GM12873 (cell line): ENCODE results near the gene PRDM12.

Source experiments
- CTCF ChIP-seq: IDR thresholded peaks from 2 replicates; pipeline ENCODE4 v1.5.1; 2012; ENCODE audit warnings: low read depth, mild to moderate bottlenecking, moderate library complexity, low read length, control low read depth; ENCODE audit not compliant: insufficient read depth; ENCODE audit errors: missing control alignments

PRDM12 gene

GRCh38 chr9:130677252-130677651 lies 12.9 kb downstream of the PRDM12 start:
- no peak for TF ChIP-seq CTCF

- no peak for TF ChIP-seq CTCF
Observed at GRCh38 chr9:130680836-130681768, 16.7 kb downstream of the PRDM12 start.

- no peak for TF ChIP-seq CTCF
Observed at GRCh38 chr9:130681769-130682420, 17.5 kb downstream of the PRDM12 start.

GRCh38 chr9:130682421-130683121 lies 18.2 kb downstream of the PRDM12 start:
- peak; percentile 70 for TF ChIP-seq CTCF

GRCh38 chr9:130685104-130685503 lies 20.7 kb downstream of the PRDM12 start:
- no peak for TF ChIP-seq CTCF

- no peak for TF ChIP-seq CTCF
Observed at GRCh38 chr9:130687615-130688014, 23.2 kb downstream of the PRDM12 start.

- TF ChIP-seq CTCF = no peak
Observed at GRCh38 chr9:130688072-130688471, 23.7 kb downstream of the PRDM12 start.
